Mucosa of stomach (tissue), 1 donor: ENCODE measurements around the gene MB.

Experiments used
- H3K27me3 ChIP-seq: one replicate; pipeline ENCODE4 v1.7.0; 2013; ENCODE audit warnings: mild to moderate bottlenecking, low read length; ENCODE audit not compliant: control insufficient read depth, insufficient read depth
- H3K36me3 ChIP-seq: one replicate; pipeline ENCODE4 v1.7.0; 2013; ENCODE audit warnings: low read length; ENCODE audit not compliant: control insufficient read depth, insufficient read depth
- H3K4me1 ChIP-seq: one replicate; pipeline ENCODE4 v1.7.0; 2013; ENCODE audit warnings: mild to moderate bottlenecking, low read length; ENCODE audit not compliant: control insufficient read depth, insufficient read depth
- H3K4me3 ChIP-seq: one replicate; pipeline ENCODE4 v1.7.0; 2013; ENCODE audit warnings: low read length
- H3K9ac ChIP-seq: one replicate; pipeline ENCODE4 v1.7.0; 2013; ENCODE audit warnings: mild to moderate bottlenecking, low read length, moderate library complexity
- H3K9me3 ChIP-seq: one replicate; pipeline ENCODE4 v1.7.0; 2013; ENCODE audit warnings: mild to moderate bottlenecking, low read length, moderate library complexity; ENCODE audit not compliant: control insufficient read depth
- donor health status: Pancreatic carcinoma.

Gene MB

GRCh38 chr22:35572556-35572955 lies 44.6 kb downstream of the MB start:
- Histone ChIP-seq H3K9ac (no peak overlapping the region), H3K4me1 (peaks cover 7% of the 10 kb centered on the region), H3K27me3 (peaks cover 6% of the 10 kb centered on the region), H3K36me3 (no peaks in the 10 kb centered on the region), H3K4me3 (no peak overlapping the region), H3K9me3 (no peaks in the 10 kb centered on the region)

- no peak overlapping the region for H3K4me3 ChIP-seq
Observed at GRCh38 chr22:35570686-35571194, 46.4 kb downstream of the MB start.

GRCh38 chr22:35569916-35570315 lies 47.2 kb downstream of the MB start:
- H3K9me3 ChIP-seq, result no peaks in the 10 kb centered on the region
- peaks cover 6% of the 10 kb centered on the region for H3K27me3 ChIP-seq
- peaks cover 7% of the 10 kb centered on the region for H3K4me1 ChIP-seq
- no peak overlapping the region for H3K4me3 ChIP-seq
- H3K9ac ChIP-seq, result no peak overlapping the region
- no peaks in the 10 kb centered on the region for H3K36me3 ChIP-seq

More at GRCh38 chr22:35570686-35571194, 46.4 kb downstream of the MB start:
- Histone ChIP-seq H3K9me3 (no peaks in the 10 kb centered on the region), H3K4me1 (peaks cover 7% of the 10 kb centered on the region), H3K9ac (no peak overlapping the region), H3K27me3 (peaks cover 6% of the 10 kb centered on the region), H3K36me3 (no peaks in the 10 kb centered on the region)

- H3K4me3 ChIP-seq, result no peak overlapping the region
- peaks cover 7% of the 10 kb centered on the region for H3K4me1 ChIP-seq
- H3K27me3 ChIP-seq, result peaks cover 6% of the 10 kb centered on the region
- H3K9me3 ChIP-seq, result no peaks in the 10 kb centered on the region
- H3K36me3 ChIP-seq, result no peaks in the 10 kb centered on the region
- no peak overlapping the region for H3K9ac ChIP-seq
Observed at GRCh38 chr22:35568751-35569739, 48.1 kb downstream of the MB start.

- Histone ChIP-seq H3K9ac (no peak overlapping the region), H3K36me3 (no peaks in the 10 kb centered on the region), H3K4me1 (peaks cover 7% of the 10 kb centered on the region), H3K9me3 (no peaks in the 10 kb centered on the region), H3K27me3 (peaks cover 6% of the 10 kb centered on the region), H3K4me3 (no peak overlapping the region)
Observed at GRCh38 chr22:35567351-35568141, 49.6 kb downstream of the MB start.

GRCh38 chr22:35564975-35565867 lies 51.9 kb downstream of the MB start:
- Histone ChIP-seq H3K9me3 (no peaks in the 10 kb centered on the region), H3K9ac (no peak overlapping the region), H3K4me3 (no peak overlapping the region), H3K27me3 (peaks cover 9% of the 10 kb centered on the region), H3K36me3 (no peaks in the 10 kb centered on the region), H3K4me1 (peaks cover 7% of the 10 kb centered on the region)

- no peaks in the 10 kb centered on the region for H3K9me3 ChIP-seq
- H3K36me3 ChIP-seq, result no peaks in the 10 kb centered on the region
- H3K4me3 ChIP-seq, result no peak overlapping the region
- H3K27me3 ChIP-seq, result peaks cover 7% of the 10 kb centered on the region
- no peak overlapping the region for H3K9ac ChIP-seq
- peaks cover 1% of the 10 kb centered on the region for H3K4me1 ChIP-seq
Observed at GRCh38 chr22:35563211-35563610, 53.9 kb downstream of the MB start.

GRCh38 chr22:35561796-35562526 lies 55.2 kb downstream of the MB start:
- Histone ChIP-seq H3K9ac (no peak overlapping the region), H3K4me3 (no peak overlapping the region), H3K27me3 (peaks cover 7% of the 10 kb centered on the region), H3K36me3 (no peaks in the 10 kb centered on the region), H3K4me1 (no peaks in the 10 kb centered on the region), H3K9me3 (no peaks in the 10 kb centered on the region)

- Histone ChIP-seq H3K9me3 (no peaks in the 10 kb centered on the region), H3K4me1 (no peaks in the 10 kb centered on the region), H3K36me3 (no peaks in the 10 kb centered on the region), H3K9ac (no peak overlapping the region), H3K4me3 (no peak overlapping the region), H3K27me3 (peaks cover 7% of the 10 kb centered on the region)
Observed at GRCh38 chr22:35560824-35561223, 56.3 kb downstream of the MB start.

GRCh38 chr22:35560366-35560765 lies 56.8 kb downstream of the MB start:
- H3K9ac ChIP-seq, result no peak overlapping the region
- peaks cover 7% of the 10 kb centered on the region for H3K27me3 ChIP-seq
- H3K4me1 ChIP-seq, result no peaks in the 10 kb centered on the region
- no peak overlapping the region for H3K4me3 ChIP-seq
- H3K9me3 ChIP-seq, result no peaks in the 10 kb centered on the region
- H3K36me3 ChIP-seq, result no peaks in the 10 kb centered on the region
